ENCODE data around the gene GLS2. TPM values are rescaled to one million over a fixed set of nuclear protein-coding genes. Genes with fewer than 3 reads are reported as not detected.

GLS2 gene
- total RNA-seq, 1 experiment from 2014 or later: 4.8 TPM

- no peaks in the 10 kb centered on the region for H3K27me3 Mint-ChIP-seq (ENCODE audit: insufficient read depth, unreplicated experiment)
- no peak overlapping the region for H3K4me3 Mint-ChIP-seq (ENCODE audit: unreplicated experiment)
- ChIA-PET POLR2A (interaction anchor here (0.8 kb wide), 1 partner anchor 78 kb away, joined by 4 read pairs; the partner anchor contains the start of gene STAT2), CTCF (interaction anchor here (0.6 to 2.1 kb wide), 3 partner anchors 13 to 171 kb away, joined by 3 to 7 read pairs (median 4); no protein-coding TSS in a partner anchor)
- H3K4me1 Mint-ChIP-seq (ENCODE audit: insufficient read depth, unreplicated experiment): no peaks in the 10 kb centered on the region
- intact Hi-C loops (cut with micrococcal nuclease): no loop called here
- no peaks in the 10 kb centered on the region for H3K9me3 Mint-ChIP-seq (ENCODE audit: unreplicated experiment)
- DNase-seq (ENCODE audit: unreplicated experiment): no peak
- H3K36me3 Mint-ChIP-seq (ENCODE audit: insufficient read depth, unreplicated experiment): peaks cover 6% of the 10 kb centered on the region
- no TSS peak for BruUV-seq (replicated peaks)
- H3K27ac Mint-ChIP-seq (ENCODE audit: low read depth, unreplicated experiment): no peak overlapping the region
- no peak for TF ChIP-seq CTCF (IDR thresholded peaks at IDR 0.05; ENCODE audit: unreplicated experiment)
These were observed 50.4 kb downstream of the GLS2 start for GRCh38 chr12:56437430-56438176.

GRCh38 chr12:56434828-56435227 is 53.1 kb downstream of the GLS2 start:
- no TSS peak for BruUV-seq (replicated peaks)
- no peak for DNase-seq (ENCODE audit: unreplicated experiment)
- Mint-ChIP-seq H3K4me3 (ENCODE audit: unreplicated experiment) (no peak overlapping the region), H3K27ac (ENCODE audit: low read depth, unreplicated experiment) (no peak overlapping the region), H3K4me1 (ENCODE audit: insufficient read depth, unreplicated experiment) (no peaks in the 10 kb centered on the region), H3K27me3 (ENCODE audit: insufficient read depth, unreplicated experiment) (no peaks in the 10 kb centered on the region), H3K36me3 (ENCODE audit: insufficient read depth, unreplicated experiment) (peaks cover 3% of the 10 kb centered on the region), H3K9me3 (ENCODE audit: unreplicated experiment) (no peaks in the 10 kb centered on the region)
- no peak for TF ChIP-seq CTCF (IDR thresholded peaks at IDR 0.05; ENCODE audit: unreplicated experiment)
- CTCF ChIA-PET: interaction anchor here (1.1 to 1.2 kb wide), 2 partner anchors 13 to 29 kb away, joined by 3 read pairs; no protein-coding TSS in a partner anchor
- POLR2A ChIA-PET: no interaction called here
- intact Hi-C loops (cut with micrococcal nuclease): no loop called here

- H3K36me3 Mint-ChIP-seq (ENCODE audit: insufficient read depth, unreplicated experiment): peaks cover 19% of the 10 kb centered on the region
- TF ChIP-seq CTCF (IDR thresholded peaks at IDR 0.05; ENCODE audit: unreplicated experiment): no peak
- H3K4me1 Mint-ChIP-seq (ENCODE audit: insufficient read depth, unreplicated experiment): no peaks in the 10 kb centered on the region
- H3K27me3 Mint-ChIP-seq (ENCODE audit: insufficient read depth, unreplicated experiment): no peaks in the 10 kb centered on the region
- ChIA-PET CTCF (interaction anchor here (0.7 kb wide), 1 partner anchor 72 kb away, joined by 3 read pairs; the partner anchor contains the start of gene STAT2), POLR2A (interaction anchor here (1.2 kb wide), 1 partner anchor 72 kb away, joined by 4 read pairs; the partner anchor contains the start of gene STAT2)
- no peaks in the 10 kb centered on the region for H3K9me3 Mint-ChIP-seq (ENCODE audit: unreplicated experiment)
- DNase-seq (ENCODE audit: unreplicated experiment): peak; percentile 15
- intact Hi-C loops (cut with micrococcal nuclease): no loop called here
- no peak overlapping the region for H3K4me3 Mint-ChIP-seq (ENCODE audit: unreplicated experiment)
- H3K27ac Mint-ChIP-seq (ENCODE audit: low read depth, unreplicated experiment): no peak overlapping the region
- BruUV-seq (replicated peaks): no TSS peak
These were observed 56.1 kb downstream of the GLS2 start for GRCh38 chr12:56431850-56432249.

GRCh38 chr12:56431288-56431687 is 56.7 kb downstream of the GLS2 start:
- H3K36me3 Mint-ChIP-seq (ENCODE audit: insufficient read depth, unreplicated experiment): peaks cover 19% of the 10 kb centered on the region

More at GRCh38 chr12:56431288-56431687, 56.7 kb downstream of the GLS2 start:
- Mint-ChIP-seq H3K9me3 (ENCODE audit: unreplicated experiment) (no peaks in the 10 kb centered on the region), H3K4me3 (ENCODE audit: unreplicated experiment) (no peak overlapping the region), H3K27me3 (ENCODE audit: insufficient read depth, unreplicated experiment) (no peaks in the 10 kb centered on the region), H3K27ac (ENCODE audit: low read depth, unreplicated experiment) (no peak overlapping the region), H3K4me1 (ENCODE audit: insufficient read depth, unreplicated experiment) (no peaks in the 10 kb centered on the region)
- no peak for TF ChIP-seq CTCF (IDR thresholded peaks at IDR 0.05; ENCODE audit: unreplicated experiment)
- DNase-seq (ENCODE audit: unreplicated experiment): no peak
- CTCF ChIA-PET: no interaction called here
- intact Hi-C loops (cut with micrococcal nuclease): no loop called here
- BruUV-seq (replicated peaks): no TSS peak
- POLR2A ChIA-PET: no interaction called here

Measured in MCF 10A (cell line).